T-helper 17 cell (primary cell): ENCODE results near the gene STRA8. TPM values are rescaled to one million over a fixed set of nuclear protein-coding genes. Genes with fewer than 3 reads are reported as not detected.
A peak's percentile ranks its signal among the peaks of the same experiment; 100 is the strongest.

Experiments used
- ATAC-seq: fragments of 150-1000 bp; cut with Tn5 transposase; 2 replicates; pipeline ENCODE4 v1.10.0; 2021; ENCODE audit warnings: mild to moderate bottlenecking, moderate library complexity
- DNase-seq, 3 donors: peaks; one replicate each; pipeline versions ENCODE4 v3.0.0 to v3.0.0-alpha.2; 2020 to 2021
- H3K9me3 ChIP-seq: one replicate; pipeline ENCODE4 v1.7.0; 2013; ENCODE audit warnings: low read length, mild to moderate bottlenecking; ENCODE audit not compliant: control insufficient read depth, poor library complexity, severe bottlenecking
- H3K27ac Mint-ChIP-seq: one replicate; pipeline ENCODE4 v1.8.0; 2022; ENCODE audit warnings: mild to moderate bottlenecking, moderate library complexity, mixed read lengths
- H3K27me3 Mint-ChIP-seq: one replicate; pipeline ENCODE4 v1.8.0; 2022; ENCODE audit warnings: mixed read lengths
- H3K36me3 Mint-ChIP-seq: one replicate; pipeline ENCODE4 v1.8.0; 2022; ENCODE audit warnings: low read depth, mixed read lengths
- H3K4me1 Mint-ChIP-seq: one replicate; pipeline ENCODE4 v1.8.0; 2022; ENCODE audit warnings: mild to moderate bottlenecking, mixed read lengths
- H3K4me3 Mint-ChIP-seq: one replicate; pipeline ENCODE4 v1.8.0; 2022; ENCODE audit warnings: mild to moderate bottlenecking, moderate library complexity, mixed read lengths
- total RNA-seq, 4 donors: library from RNA in 2 of 4; stranded (reverse) in 2 of 4; gene quantifications; one replicate each; pipeline ENCODE4 v1.2.3 and lab custom pipeline; 2022 to 2026

STRA8 gene
- total RNA-seq, 2 donors from 2014 or later, result not detected

GRCh38 chr7:135272303-135272702, 38.7 kb downstream of the STRA8 start:
- ATAC-seq (no peak), DNase-seq (no peak)
- H3K9me3 ChIP-seq, result no peaks in the 10 kb centered on the region
- peaks cover 3% of the 10 kb centered on the region for H3K36me3 Mint-ChIP-seq
- peaks cover 28% of the 10 kb centered on the region for H3K27me3 Mint-ChIP-seq
- no peak overlapping the region for H3K4me3 Mint-ChIP-seq
- H3K4me1 Mint-ChIP-seq, result peaks cover 3% of the 10 kb centered on the region
- no peak overlapping the region for H3K27ac Mint-ChIP-seq

DNA sequence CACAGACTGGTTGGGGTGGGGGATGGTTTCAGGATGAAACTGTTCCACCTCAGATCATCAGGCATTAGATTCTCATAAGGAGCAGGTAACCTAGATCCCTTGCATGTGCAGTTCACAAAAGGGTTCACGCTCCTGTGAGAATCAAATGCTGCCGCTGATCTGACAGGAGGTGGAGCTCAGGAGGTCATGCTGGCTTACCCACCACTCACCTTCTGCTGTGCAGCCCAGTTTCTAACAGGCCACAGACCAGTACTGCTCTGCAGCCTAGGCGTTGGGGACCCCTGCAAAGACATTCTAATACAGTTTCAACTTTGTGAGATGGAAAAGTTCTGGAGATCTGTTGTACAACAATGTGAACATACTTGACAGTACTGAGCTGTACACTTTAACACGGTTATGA, 39.9 kb downstream of the STRA8 start:
- peaks cover 3% of the 10 kb centered on the region for H3K36me3 Mint-ChIP-seq
- ATAC-seq (no peak), DNase-seq (no peak)
- peaks cover 22% of the 10 kb centered on the region for H3K27me3 Mint-ChIP-seq
- H3K27ac Mint-ChIP-seq, result peak overlapping the region; percentile 8
- no peak overlapping the region for H3K4me3 Mint-ChIP-seq
- no peaks in the 10 kb centered on the region for H3K9me3 ChIP-seq
- peaks cover 3% of the 10 kb centered on the region for H3K4me1 Mint-ChIP-seq

GRCh38 chr7:135274495-135275268, 41.0 kb downstream of the STRA8 start:
- Mint-ChIP-seq H3K4me1 (peaks cover 3% of the 10 kb centered on the region), H3K27ac (no peak overlapping the region), H3K27me3 (peaks cover 29% of the 10 kb centered on the region), H3K36me3 (peaks cover 3% of the 10 kb centered on the region), H3K4me3 (no peak overlapping the region)
- no peaks in the 10 kb centered on the region for H3K9me3 ChIP-seq
- ATAC-seq, result peak; percentile 85
- DNase-seq, result peak; percentile 41 to 63 (median 41)

DNA sequence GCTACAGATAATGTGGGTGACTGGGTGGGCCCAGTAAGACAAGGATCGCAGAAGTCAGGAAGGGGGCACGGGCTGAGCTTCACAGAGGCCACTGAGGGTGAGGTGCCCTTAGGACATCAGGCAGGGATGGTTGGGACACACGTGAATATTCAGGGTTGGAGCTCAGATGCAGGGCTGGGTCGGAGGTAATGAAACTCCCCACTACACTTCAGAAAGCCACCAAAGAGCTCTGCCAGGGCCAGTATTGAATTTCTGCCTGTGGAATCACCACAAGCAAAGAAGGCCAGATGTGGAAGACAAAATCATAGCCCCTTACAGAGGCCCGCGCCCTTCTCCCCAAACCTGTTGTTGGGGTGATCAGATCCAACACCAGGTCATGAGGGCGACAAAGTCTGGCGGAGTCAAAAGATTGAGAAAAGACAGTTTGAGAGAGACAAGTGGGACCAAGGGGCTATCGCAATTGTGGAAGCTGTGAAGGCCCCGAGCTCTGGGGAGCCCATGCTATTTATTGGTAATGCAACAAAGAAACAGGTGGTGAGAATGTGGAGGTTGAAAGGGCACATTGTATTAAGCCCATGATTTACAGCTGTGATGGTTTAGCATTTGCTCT, 42.4 kb downstream of the STRA8 start:
- Mint-ChIP-seq H3K27ac (peak overlapping the region; percentile 21), H3K4me1 (peaks cover 3% of the 10 kb centered on the region), H3K27me3 (peaks cover 36% of the 10 kb centered on the region), H3K4me3 (no peak overlapping the region), H3K36me3 (peaks cover 3% of the 10 kb centered on the region)
- DNase-seq (no peak), ATAC-seq (no peak)
- H3K9me3 ChIP-seq, result no peaks in the 10 kb centered on the region

- Mint-ChIP-seq H3K27ac (no peak overlapping the region), H3K4me3 (no peak overlapping the region), H3K27me3 (peaks cover 38% of the 10 kb centered on the region), H3K4me1 (peaks cover 10% of the 10 kb centered on the region), H3K36me3 (peaks cover 3% of the 10 kb centered on the region)
- no peak for ATAC-seq
- no peaks in the 10 kb centered on the region for H3K9me3 ChIP-seq
- DNase-seq, result no peak
These were observed 43.5 kb downstream of the STRA8 start for GRCh38 chr7:135277161-135277560.

GRCh38 chr7:135281363-135281949, 47.8 kb downstream of the STRA8 start:
- no peaks in the 10 kb centered on the region for H3K36me3 Mint-ChIP-seq
- H3K9me3 ChIP-seq, result no peaks in the 10 kb centered on the region
- H3K4me3 Mint-ChIP-seq, result peak overlapping the region; percentile 5
- peaks cover 31% of the 10 kb centered on the region for H3K27me3 Mint-ChIP-seq
- H3K27ac Mint-ChIP-seq, result no peak overlapping the region
- ATAC-seq (peak; percentile 98), DNase-seq (peak; percentile 47 to 70 (median 51))
- peaks cover 19% of the 10 kb centered on the region for H3K4me1 Mint-ChIP-seq

DNA sequence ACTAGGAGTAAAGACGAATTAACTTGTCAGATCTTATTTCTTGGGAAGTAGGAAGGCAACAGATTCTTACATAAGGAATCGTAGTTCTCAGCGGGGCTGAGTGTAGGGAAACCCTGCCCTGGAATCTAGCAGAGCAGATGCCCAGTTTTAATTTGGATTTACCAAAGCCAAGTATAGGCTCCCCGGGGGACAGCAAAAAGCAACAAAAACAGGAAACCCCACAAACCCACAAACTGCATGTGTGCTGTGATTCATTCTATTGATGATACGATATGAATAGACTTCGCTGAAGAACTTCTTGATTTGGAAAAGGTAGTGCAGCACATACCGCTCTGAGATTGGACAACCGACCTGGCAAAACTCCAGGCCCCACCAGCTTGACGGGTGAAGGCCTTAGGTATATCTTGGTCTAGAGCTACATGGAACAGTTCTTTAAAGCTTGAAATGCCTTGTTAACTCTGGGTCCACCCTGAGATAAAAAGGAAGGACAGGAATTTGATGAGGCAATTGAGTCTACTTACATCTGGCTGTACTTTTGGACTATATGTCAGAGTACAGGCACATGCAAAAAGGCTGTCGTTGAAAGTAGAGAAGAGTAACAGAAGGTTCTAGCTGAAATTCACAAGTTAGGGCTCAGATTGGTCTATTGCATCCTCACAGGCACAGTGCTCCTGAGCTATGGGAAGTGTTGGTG, 49.1 kb downstream of the STRA8 start:
- DNase-seq, result no peak
- peak; percentile 52 for ATAC-seq
- Mint-ChIP-seq H3K4me1 (peaks cover 19% of the 10 kb centered on the region), H3K27me3 (peaks cover 31% of the 10 kb centered on the region), H3K27ac (peak overlapping the region; percentile 45), H3K36me3 (no peaks in the 10 kb centered on the region), H3K4me3 (peak overlapping the region; percentile 25)
- no peaks in the 10 kb centered on the region for H3K9me3 ChIP-seq

GRCh38 chr7:135283959-135284638, 50.5 kb downstream of the STRA8 start:
- peaks cover 24% of the 10 kb centered on the region for H3K27me3 Mint-ChIP-seq
- H3K9me3 ChIP-seq, result no peaks in the 10 kb centered on the region
- H3K36me3 Mint-ChIP-seq, result no peaks in the 10 kb centered on the region
- DNase-seq, result no peak
- peaks cover 19% of the 10 kb centered on the region for H3K4me1 Mint-ChIP-seq
- no peak for ATAC-seq
- no peak overlapping the region for H3K27ac Mint-ChIP-seq
- no peak overlapping the region for H3K4me3 Mint-ChIP-seq

- ATAC-seq, result no peak
- H3K27me3 Mint-ChIP-seq, result peaks cover 8% of the 10 kb centered on the region
These were observed 52.1 kb downstream of the STRA8 start for GRCh38 chr7:135285547-135286233.

GRCh38 chr7:135286876-135287275, 53.2 kb downstream of the STRA8 start:
- peaks cover 12% of the 10 kb centered on the region for H3K4me1 Mint-ChIP-seq
- H3K9me3 ChIP-seq, result no peaks in the 10 kb centered on the region
- no peak overlapping the region for H3K4me3 Mint-ChIP-seq
- H3K27me3 Mint-ChIP-seq, result no peaks in the 10 kb centered on the region
- ATAC-seq, result no peak
- no peak overlapping the region for H3K27ac Mint-ChIP-seq
- DNase-seq, result no peak
- no peaks in the 10 kb centered on the region for H3K36me3 Mint-ChIP-seq

More at GRCh38 chr7:135285547-135286233, 52.1 kb downstream of the STRA8 start:
- H3K4me3 Mint-ChIP-seq, result no peak overlapping the region
- no peak overlapping the region for H3K27ac Mint-ChIP-seq
- no peak for DNase-seq
- no peaks in the 10 kb centered on the region for H3K36me3 Mint-ChIP-seq
- H3K4me1 Mint-ChIP-seq, result peaks cover 19% of the 10 kb centered on the region
- no peaks in the 10 kb centered on the region for H3K9me3 ChIP-seq

DNA sequence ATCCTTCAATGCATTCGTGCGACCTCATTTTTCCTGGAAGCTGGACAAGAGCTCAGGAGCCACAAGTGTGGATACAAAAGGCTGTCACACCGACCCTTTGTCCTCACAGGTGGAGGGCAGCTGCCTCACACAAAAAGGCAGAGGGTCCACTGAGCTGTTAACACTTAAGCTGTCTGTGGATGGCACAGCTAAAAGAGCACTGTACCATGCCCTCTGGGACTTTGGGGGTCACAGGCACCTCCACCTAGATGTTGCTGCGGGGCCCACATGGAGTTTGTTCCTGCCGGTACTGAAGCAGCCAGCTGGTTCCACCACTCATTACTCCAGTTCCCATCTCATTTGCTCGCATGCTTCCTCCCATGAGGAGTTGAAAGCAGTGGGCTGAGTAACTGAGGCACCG, 57.0 kb downstream of the STRA8 start:
- no peak overlapping the region for H3K4me3 Mint-ChIP-seq
- peaks cover 2% of the 10 kb centered on the region for H3K4me1 Mint-ChIP-seq
- DNase-seq (no peak), ATAC-seq (no peak)
- H3K27me3 Mint-ChIP-seq, result peaks cover 11% of the 10 kb centered on the region
- no peak overlapping the region for H3K27ac Mint-ChIP-seq
- no peaks in the 10 kb centered on the region for H3K9me3 ChIP-seq
- H3K36me3 Mint-ChIP-seq, result no peaks in the 10 kb centered on the region

GRCh38 chr7:135291809-135292253, 58.2 kb downstream of the STRA8 start:
- ATAC-seq (no peak), DNase-seq (no peak)
- no peaks in the 10 kb centered on the region for H3K36me3 Mint-ChIP-seq

More at GRCh38 chr7:135291809-135292253, 58.2 kb downstream of the STRA8 start:
- H3K27me3 Mint-ChIP-seq, result peaks cover 11% of the 10 kb centered on the region
- no peak overlapping the region for H3K4me3 Mint-ChIP-seq
- H3K9me3 ChIP-seq, result no peaks in the 10 kb centered on the region
- no peaks in the 10 kb centered on the region for H3K4me1 Mint-ChIP-seq
- H3K27ac Mint-ChIP-seq, result no peak overlapping the region
